Measurements from ENCODE around the gene C20orf144. TPM values are rescaled to one million over a fixed set of nuclear protein-coding genes. Genes with fewer than 3 reads are reported as not detected.
"Not testable (repeated sequence)": the region's sequence is repeated elsewhere in the genome, so short reads cannot be mapped to it uniquely, and the experiment has no call there.

Gene C20orf144
- total RNA-seq, 4 donors from 2014 or later: not detected

- intact Hi-C loops (cut with DNase I; ENCODE audit: low total_unique reads): no loop called here
- no peak for TF ChIP-seq POLR2A (IDR thresholded peaks at IDR 0.05)
- TF ChIP-seq, protein P1, sequence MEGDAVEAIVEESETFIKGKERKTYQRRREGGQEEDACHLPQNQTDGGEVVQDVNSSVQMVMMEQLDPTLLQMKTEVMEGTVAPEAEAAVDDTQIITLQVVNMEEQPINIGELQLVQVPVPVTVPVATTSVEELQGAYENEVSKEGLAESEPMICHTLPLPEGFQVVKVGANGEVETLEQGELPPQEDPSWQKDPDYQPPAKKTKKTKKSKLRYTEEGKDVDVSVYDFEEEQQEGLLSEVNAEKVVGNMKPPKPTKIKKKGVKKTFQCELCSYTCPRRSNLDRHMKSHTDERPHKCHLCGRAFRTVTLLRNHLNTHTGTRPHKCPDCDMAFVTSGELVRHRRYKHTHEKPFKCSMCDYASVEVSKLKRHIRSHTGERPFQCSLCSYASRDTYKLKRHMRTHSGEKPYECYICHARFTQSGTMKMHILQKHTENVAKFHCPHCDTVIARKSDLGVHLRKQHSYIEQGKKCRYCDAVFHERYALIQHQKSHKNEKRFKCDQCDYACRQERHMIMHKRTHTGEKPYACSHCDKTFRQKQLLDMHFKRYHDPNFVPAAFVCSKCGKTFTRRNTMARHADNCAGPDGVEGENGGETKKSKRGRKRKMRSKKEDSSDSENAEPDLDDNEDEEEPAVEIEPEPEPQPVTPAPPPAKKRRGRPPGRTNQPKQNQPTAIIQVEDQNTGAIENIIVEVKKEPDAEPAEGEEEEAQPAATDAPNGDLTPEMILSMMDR (IDR thresholded peaks at IDR 0.05): no peak
- WGBS, 2 donors: 96 to 99% methylated on average over 4 of the region's 4 CpGs
- no peak overlapping the region for H3K4me3 ChIP-seq (ENCODE audit: low read depth, poor library complexity, severe bottlenecking)
- no peak for DNase-seq (ENCODE audit: low spot score in 2 of 2)
Observed at GRCh38 chr20:33627577-33628216, 34.4 kb upstream of the C20orf144 start.

DNA sequence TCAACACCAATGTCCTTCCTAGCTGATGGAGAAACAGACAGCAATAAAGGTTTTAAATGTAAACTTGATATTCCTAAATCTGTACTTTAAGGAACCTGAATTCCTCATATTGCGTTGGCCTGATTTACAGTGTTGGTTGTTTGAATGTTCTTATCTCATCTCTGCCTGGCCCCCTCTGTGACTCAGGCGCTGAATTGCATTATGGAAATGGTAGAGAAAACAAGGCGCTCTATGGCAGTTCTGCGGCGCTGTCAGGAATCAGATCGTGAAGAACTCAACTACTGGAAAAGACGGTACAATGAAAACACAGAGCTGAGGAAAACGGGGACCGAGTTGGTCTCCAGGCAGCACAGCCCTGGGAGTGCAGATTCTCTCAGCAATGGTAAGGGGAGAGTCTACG, 32.6 kb upstream of the C20orf144 start:
- H3K4me3 ChIP-seq (ENCODE audit: low read depth, poor library complexity, severe bottlenecking): no peak overlapping the region
- intact Hi-C loops (cut with DNase I; ENCODE audit: low total_unique reads): no loop called here
- no peak for DNase-seq (ENCODE audit: low spot score in 2 of 2)
- TF ChIP-seq, protein P1 (IDR thresholded peaks at IDR 0.05): no peak
- TF ChIP-seq POLR2A (IDR thresholded peaks at IDR 0.05): no peak
- 94 to 95% methylated on average over 10 of the region's 10 CpGs for WGBS, 2 donors

GRCh38 chr20:33629979-33630378, 32.1 kb upstream of the C20orf144 start:
- DNase-seq (ENCODE audit: low spot score in 2 of 2): no peak
- intact Hi-C loops (cut with DNase I; ENCODE audit: low total_unique reads): no loop called here
- WGBS, 2 donors: 89 to 93% methylated on average over 5 of the region's 5 CpGs
- TF ChIP-seq POLR2A (IDR thresholded peaks at IDR 0.05): no peak
- TF ChIP-seq, protein P1 (IDR thresholded peaks at IDR 0.05): no peak
- H3K4me3 ChIP-seq (ENCODE audit: low read depth, poor library complexity, severe bottlenecking): no peak overlapping the region

- no peak overlapping the region for H3K4me3 ChIP-seq (ENCODE audit: low read depth, poor library complexity, severe bottlenecking)
- no peak for DNase-seq (ENCODE audit: low spot score in 2 of 2)
- intact Hi-C loops (cut with DNase I; ENCODE audit: low total_unique reads): no loop called here
- WGBS, 2 donors: 89 to 91% methylated on average over 4 of the region's 4 CpGs
- TF ChIP-seq, protein P1 (IDR thresholded peaks at IDR 0.05): no peak
- TF ChIP-seq POLR2A (IDR thresholded peaks at IDR 0.05): no peak
Observed at GRCh38 chr20:33630507-33630906, 31.6 kb upstream of the C20orf144 start.

DNA sequence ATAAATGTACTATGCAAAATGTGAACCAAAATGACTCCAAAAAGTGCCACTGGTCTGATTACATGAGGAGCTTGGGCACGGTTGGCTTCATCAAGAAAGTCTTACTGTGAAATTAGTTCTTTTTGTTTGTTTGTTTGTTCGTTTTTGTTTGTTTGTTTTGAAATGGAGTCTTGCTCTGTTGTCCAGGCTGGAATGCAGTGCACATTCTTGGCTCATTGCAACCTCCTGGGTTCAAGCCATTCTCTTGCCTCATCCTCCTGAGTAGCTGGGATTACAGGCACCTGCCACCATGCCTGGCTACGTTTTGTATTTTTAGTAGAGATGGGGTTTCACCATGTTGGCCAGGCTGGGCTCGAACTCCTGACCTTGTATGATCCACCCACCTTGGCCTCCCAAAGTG, 30.2 kb upstream of the C20orf144 start:
- H3K4me3 ChIP-seq (ENCODE audit: low read depth, poor library complexity, severe bottlenecking); DNase-seq (ENCODE audit: low spot score in 2 of 2); intact Hi-C loops (cut with DNase I; ENCODE audit: low total_unique reads): not testable (repeated sequence)
- WGBS, 2 donors: 81 to 86% methylated on average over 4 of the region's 4 CpGs

GRCh38 chr20:33635341-33635740, 26.8 kb upstream of the C20orf144 start:
- WGBS, 2 donors: 94 to 96% methylated on average over 3 of the region's 3 CpGs
- DNase-seq (ENCODE audit: low spot score in 2 of 2): no peak
- TF ChIP-seq, protein P1 (IDR thresholded peaks at IDR 0.05): no peak
- TF ChIP-seq POLR2A (IDR thresholded peaks at IDR 0.05): no peak
- intact Hi-C loops (cut with DNase I; ENCODE audit: low total_unique reads): no loop called here
- no peak overlapping the region for H3K4me3 ChIP-seq (ENCODE audit: low read depth, poor library complexity, severe bottlenecking)
